ENCODE data around the gene MED9. TPM values are rescaled to one million over a fixed set of nuclear protein-coding genes. Genes with fewer than 3 reads are reported as not detected.

The MED9 gene
- total RNA-seq, 1 donor from 2014 or later: 20.1 TPM

DNA sequence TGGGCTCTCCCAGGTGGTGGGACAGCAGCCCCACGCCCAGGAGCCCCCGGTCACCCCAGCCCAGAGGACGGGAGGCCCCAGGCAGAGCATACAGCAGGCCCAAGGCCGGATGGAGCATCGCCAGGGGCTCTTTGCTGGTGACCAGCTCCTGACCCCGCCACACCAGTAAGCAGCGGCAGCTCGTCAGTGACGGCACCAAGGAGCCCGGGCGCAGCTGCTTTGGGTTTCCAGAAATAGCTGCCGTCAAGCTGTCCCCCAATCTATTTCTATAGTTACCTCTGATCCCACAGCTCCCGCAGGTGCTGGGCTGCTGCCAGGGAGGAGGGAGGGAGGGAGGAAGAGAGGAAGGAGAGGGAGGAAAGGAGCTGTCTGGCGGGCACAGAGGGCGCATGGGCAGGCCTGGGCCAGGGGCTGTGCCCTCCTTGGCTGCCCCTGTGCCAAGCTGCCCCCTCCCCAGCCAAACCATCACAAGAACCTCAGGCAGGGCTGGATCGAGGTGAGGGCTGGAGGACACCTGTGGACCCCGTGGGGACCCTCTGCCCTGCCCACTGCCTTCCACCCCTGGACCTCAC is 30.2 kb downstream of the MED9 start:
- no peak overlapping the region for H3K27ac Mint-ChIP-seq

DNA sequence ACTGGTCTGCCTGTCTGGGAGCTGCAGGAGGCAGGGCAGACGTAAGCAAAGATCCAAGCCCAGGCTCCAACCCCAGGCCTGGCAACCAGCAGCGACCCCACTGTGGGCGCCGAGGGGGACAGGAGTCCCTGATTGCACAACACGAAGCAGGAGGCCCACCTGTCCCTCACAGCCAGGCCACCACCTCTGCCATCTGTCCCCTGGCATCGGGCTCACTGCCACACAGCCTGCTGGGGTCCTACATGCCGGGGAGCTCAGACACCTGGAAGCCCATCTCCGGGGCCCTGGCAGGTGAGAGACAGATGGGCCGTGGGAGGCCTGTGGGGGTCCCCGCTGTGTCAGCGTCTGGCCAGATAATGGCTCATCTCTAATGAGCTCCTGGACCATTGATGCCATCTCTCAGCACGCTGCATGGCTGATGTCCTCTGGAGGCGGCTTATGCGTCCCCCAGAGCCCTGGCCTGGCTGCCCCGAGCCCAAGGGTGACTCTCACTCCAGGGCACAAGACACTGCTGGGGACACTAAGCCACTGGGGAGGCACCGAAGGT is 30.7 kb downstream of the MED9 start:
- Mint-ChIP-seq H3K27ac (no peak overlapping the region), H3K4me1 (no peaks in the 10 kb centered on the region), H3K36me3 (no peaks in the 10 kb centered on the region), H3K4me3 (no peak overlapping the region), H3K27me3 (ENCODE audit: low read depth) (no peaks in the 10 kb centered on the region), H3K9me3 (no peaks in the 10 kb centered on the region)
- TF ChIP-seq, protein P1, sequence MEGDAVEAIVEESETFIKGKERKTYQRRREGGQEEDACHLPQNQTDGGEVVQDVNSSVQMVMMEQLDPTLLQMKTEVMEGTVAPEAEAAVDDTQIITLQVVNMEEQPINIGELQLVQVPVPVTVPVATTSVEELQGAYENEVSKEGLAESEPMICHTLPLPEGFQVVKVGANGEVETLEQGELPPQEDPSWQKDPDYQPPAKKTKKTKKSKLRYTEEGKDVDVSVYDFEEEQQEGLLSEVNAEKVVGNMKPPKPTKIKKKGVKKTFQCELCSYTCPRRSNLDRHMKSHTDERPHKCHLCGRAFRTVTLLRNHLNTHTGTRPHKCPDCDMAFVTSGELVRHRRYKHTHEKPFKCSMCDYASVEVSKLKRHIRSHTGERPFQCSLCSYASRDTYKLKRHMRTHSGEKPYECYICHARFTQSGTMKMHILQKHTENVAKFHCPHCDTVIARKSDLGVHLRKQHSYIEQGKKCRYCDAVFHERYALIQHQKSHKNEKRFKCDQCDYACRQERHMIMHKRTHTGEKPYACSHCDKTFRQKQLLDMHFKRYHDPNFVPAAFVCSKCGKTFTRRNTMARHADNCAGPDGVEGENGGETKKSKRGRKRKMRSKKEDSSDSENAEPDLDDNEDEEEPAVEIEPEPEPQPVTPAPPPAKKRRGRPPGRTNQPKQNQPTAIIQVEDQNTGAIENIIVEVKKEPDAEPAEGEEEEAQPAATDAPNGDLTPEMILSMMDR (IDR thresholded peaks at IDR 0.05; ENCODE audit: unreplicated experiment): no peak
- DNase-seq (ENCODE audit: low spot score in 2 of 2, unreplicated experiment in 2 of 2): no peak

More for the DNA sequence above, 30.2 kb downstream of the MED9 start:
- Mint-ChIP-seq H3K4me3 (no peak overlapping the region), H3K9me3 (no peaks in the 10 kb centered on the region), H3K36me3 (no peaks in the 10 kb centered on the region), H3K27me3 (ENCODE audit: low read depth) (no peaks in the 10 kb centered on the region), H3K4me1 (no peaks in the 10 kb centered on the region)
- TF ChIP-seq, protein P1 (IDR thresholded peaks at IDR 0.05; ENCODE audit: unreplicated experiment): no peak
- no peak for DNase-seq (ENCODE audit: low spot score in 2 of 2, unreplicated experiment in 2 of 2)

DNA sequence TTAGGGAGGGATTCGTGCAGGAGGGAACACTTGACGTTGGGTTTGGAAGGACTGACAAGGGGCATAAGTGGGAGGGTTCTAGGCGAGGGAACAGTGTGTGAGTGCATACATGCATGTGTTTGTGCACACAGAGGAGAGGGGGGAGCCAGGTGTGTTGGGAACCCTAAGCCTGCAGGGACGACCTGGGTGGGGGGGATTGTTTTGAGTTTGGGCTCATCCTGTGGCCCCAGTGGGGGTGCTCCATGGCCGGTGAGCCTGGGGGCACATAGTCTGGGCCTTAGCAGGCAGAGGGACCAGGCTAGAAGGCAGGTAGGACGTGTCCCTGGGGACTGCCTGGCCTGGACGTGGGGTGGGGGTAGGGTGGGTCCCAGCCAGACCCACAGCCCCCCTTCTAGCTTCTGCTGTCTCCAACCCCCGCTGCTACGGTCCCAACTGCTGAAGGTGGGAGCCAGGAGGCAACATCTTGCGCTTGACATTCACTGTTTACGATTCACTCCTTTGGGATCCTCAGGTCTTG is 31.3 kb downstream of the MED9 start:
- Mint-ChIP-seq H3K4me1 (no peaks in the 10 kb centered on the region), H3K27ac (no peak overlapping the region), H3K4me3 (no peak overlapping the region), H3K27me3 (ENCODE audit: low read depth) (no peaks in the 10 kb centered on the region), H3K9me3 (no peaks in the 10 kb centered on the region), H3K36me3 (no peaks in the 10 kb centered on the region)
- no peak for DNase-seq (ENCODE audit: low spot score in 2 of 2, unreplicated experiment in 2 of 2)
- TF ChIP-seq, protein P1 (IDR thresholded peaks at IDR 0.05; ENCODE audit: unreplicated experiment): no peak

DNA sequence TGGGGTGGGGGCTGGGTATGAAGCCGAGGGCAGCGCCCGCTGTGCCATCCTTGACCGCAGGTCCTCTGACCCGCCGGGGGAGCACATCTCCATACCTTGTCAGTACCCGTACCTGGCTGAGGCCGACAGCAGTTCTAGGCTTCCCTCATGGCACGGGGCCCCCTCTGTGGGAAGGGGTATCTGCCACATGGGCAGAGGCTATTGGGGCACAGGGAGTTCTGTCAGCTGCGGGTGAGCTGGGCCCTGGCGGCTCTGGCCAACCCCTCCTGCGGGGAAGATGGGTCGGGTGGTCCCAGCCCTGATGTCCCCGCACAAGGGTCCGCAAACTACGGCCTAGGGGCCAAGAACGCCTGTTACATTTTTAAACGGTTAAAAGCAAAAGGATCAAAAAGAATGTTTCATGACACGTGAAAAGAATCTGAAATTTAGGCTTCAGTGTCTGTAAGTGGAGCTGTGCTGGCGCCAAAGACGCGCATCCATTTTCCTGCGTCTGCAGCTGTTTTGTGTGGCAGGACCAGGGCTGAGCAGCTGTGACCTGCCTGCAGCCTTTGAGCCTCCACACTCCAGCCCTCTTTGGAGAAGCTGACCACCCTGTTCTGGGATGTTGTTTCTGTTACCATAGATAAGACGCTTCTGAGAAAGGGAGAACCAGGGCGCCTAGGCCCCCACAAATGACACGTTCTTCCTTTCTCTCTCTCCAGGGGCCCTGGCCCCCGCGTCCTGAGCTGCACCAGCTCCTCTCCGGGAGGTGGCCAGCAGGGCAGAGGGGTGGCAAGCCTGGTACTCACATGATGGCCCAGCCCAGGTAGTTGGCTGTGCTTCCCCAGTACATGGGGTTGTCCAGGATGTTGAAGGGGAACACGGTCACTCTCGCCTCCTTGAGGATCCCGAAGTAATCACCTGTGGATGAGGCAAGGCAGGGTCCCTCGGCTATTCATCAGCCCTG is 32.1 kb downstream of the MED9 start:
- no peak overlapping the region for H3K27ac Mint-ChIP-seq

More for the DNA sequence above, 32.1 kb downstream of the MED9 start:
- Mint-ChIP-seq H3K4me1 (no peaks in the 10 kb centered on the region), H3K27me3 (ENCODE audit: low read depth) (no peaks in the 10 kb centered on the region), H3K9me3 (no peaks in the 10 kb centered on the region), H3K36me3 (no peaks in the 10 kb centered on the region), H3K4me3 (no peak overlapping the region)
- no peak for DNase-seq (ENCODE audit: low spot score in 2 of 2, unreplicated experiment in 2 of 2)
- TF ChIP-seq, protein P1 (IDR thresholded peaks at IDR 0.05; ENCODE audit: unreplicated experiment): no peak
